OCI-LY3 (cell line): ENCODE measurements around the gene KDELR3.

Experiments
- H2AFZ ChIP-seq: fragments of 200-600, 300-600 bp; shearing (Covaris generic); 2 replicates; pipeline ENCODE4 v1.6.0; 2014; ENCODE audit warnings: antibody characterized with exemption, low read depth, low read length
- H3K27ac ChIP-seq: fragments of 200-600, 300-600 bp; sonication (generic); 2 replicates; pipeline ENCODE4 v1.5.1; 2014; ENCODE audit warnings: mild to moderate bottlenecking, low read length, moderate library complexity, mixed read lengths
- H3K27me3 ChIP-seq: fragments of 200-600, 300-600 bp; sonication (generic); 2 replicates; pipeline ENCODE4 v1.6.1; 2014; ENCODE audit warnings: low read depth, low read length, mixed read lengths
- H3K36me3 ChIP-seq: fragments of 200-600, 300-600 bp; sonication (generic); replicated peaks from 2 replicates; pipeline ENCODE3; 2014; ENCODE audit warnings: low read depth, low read length, mixed read lengths
- H3K4me1 ChIP-seq: fragments of 300-600, 200-600 bp; sonication (generic); 2 replicates; pipeline ENCODE4 v1.6.1; 2014; ENCODE audit warnings: low read length, mixed read lengths
- H3K4me2 ChIP-seq: fragments of 200-600, 300-600 bp; sonication (generic); 2 replicates; pipeline ENCODE4 v1.6.1; 2014; ENCODE audit warnings: low read length, mixed read lengths
- H3K4me3 ChIP-seq: fragments of 300-600, 200-600 bp; sonication (generic); 2 replicates; pipeline ENCODE4 v1.5.1; 2014; ENCODE audit warnings: antibody characterized with exemption, mild to moderate bottlenecking, low read length, moderate library complexity
- H3K79me2 ChIP-seq: fragments of 300-600, 200-600 bp; shearing (Covaris generic); 2 replicates; pipeline ENCODE4 v1.6.1; 2014; ENCODE audit warnings: mild to moderate bottlenecking, low read length, mixed read lengths
- H3K9ac ChIP-seq: fragments of 300-600, 200-600 bp; shearing (Covaris generic); 2 replicates; pipeline ENCODE4 v1.6.0; 2014; ENCODE audit warnings: mild to moderate bottlenecking, low read length, moderate library complexity
- H3K9me3 ChIP-seq: fragments of 200-600, 300-600 bp; shearing (Covaris generic); 2 replicates; pipeline ENCODE4 v1.6.1; 2014; ENCODE audit warnings: low read length, mixed read lengths; ENCODE audit not compliant: insufficient read depth
- H4K20me1 ChIP-seq: fragments of 200-600, 300-600 bp; sonication (generic); 2 replicates; pipeline ENCODE4 v1.6.1; 2016; ENCODE audit warnings: low read length, mixed read lengths; ENCODE audit not compliant: insufficient read depth
- EZH2phosphoT487 ChIP-seq: fragments of 200-600 bp; shearing (Covaris generic); IDR thresholded peaks from 2 replicates; pipeline ENCODE4 v1.6.1; 2018; ENCODE audit warnings: antibody characterized with exemption, mixed run types, low read depth
- TF ChIP-seq, protein P1 (sequence below): fragments of 200-600, 300-600 bp; sonication (generic); IDR thresholded peaks from 2 replicates; pipeline ENCODE4 v1.5.1; 2014; ENCODE audit warnings: antibody characterized with exemption, low read length, low read depth

The KDELR3 gene

DNA sequence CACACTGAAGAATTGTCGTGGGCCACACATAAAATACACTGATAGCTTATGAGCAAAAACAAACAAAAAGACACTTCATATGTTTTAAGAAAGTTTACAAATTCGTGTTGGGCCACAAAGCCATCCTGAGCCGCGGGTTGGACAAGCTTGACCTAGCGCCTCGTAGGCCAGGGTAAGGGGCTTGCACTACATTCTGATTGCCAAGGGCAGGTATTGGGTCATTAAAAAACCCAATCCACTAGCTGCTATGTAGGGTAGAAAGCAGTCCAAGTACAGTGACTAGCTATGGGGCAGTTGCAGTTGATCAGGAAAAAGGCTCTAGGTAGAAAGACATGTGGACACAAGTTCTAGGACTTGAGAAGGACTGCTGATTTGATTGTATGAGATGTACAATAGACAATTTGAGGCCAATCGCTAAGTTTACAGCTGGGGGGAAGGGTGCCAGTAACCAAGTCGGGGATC is 14.0 kb downstream of the KDELR3 start:
- TF ChIP-seq, protein P1, sequence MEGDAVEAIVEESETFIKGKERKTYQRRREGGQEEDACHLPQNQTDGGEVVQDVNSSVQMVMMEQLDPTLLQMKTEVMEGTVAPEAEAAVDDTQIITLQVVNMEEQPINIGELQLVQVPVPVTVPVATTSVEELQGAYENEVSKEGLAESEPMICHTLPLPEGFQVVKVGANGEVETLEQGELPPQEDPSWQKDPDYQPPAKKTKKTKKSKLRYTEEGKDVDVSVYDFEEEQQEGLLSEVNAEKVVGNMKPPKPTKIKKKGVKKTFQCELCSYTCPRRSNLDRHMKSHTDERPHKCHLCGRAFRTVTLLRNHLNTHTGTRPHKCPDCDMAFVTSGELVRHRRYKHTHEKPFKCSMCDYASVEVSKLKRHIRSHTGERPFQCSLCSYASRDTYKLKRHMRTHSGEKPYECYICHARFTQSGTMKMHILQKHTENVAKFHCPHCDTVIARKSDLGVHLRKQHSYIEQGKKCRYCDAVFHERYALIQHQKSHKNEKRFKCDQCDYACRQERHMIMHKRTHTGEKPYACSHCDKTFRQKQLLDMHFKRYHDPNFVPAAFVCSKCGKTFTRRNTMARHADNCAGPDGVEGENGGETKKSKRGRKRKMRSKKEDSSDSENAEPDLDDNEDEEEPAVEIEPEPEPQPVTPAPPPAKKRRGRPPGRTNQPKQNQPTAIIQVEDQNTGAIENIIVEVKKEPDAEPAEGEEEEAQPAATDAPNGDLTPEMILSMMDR, result no peak
- TF ChIP-seq EZH2phosphoT487, result no peak
- Histone ChIP-seq H2AFZ (no peak overlapping the region), H3K36me3 (peaks cover 64% of the 10 kb centered on the region), H3K27me3 (no peaks in the 10 kb centered on the region), H3K4me3 (no peak overlapping the region), H3K9me3 (no peaks in the 10 kb centered on the region), H3K4me1 (no peaks in the 10 kb centered on the region), H3K4me2 (no peak overlapping the region), H4K20me1 (peaks cover 36% of the 10 kb centered on the region; the same call in 1 of the 2 replicates), H3K79me2 (no peaks in the 10 kb centered on the region; the same call in 1 of the 2 replicates), H3K27ac (no peak overlapping the region), H3K9ac (no peak overlapping the region)

DNA sequence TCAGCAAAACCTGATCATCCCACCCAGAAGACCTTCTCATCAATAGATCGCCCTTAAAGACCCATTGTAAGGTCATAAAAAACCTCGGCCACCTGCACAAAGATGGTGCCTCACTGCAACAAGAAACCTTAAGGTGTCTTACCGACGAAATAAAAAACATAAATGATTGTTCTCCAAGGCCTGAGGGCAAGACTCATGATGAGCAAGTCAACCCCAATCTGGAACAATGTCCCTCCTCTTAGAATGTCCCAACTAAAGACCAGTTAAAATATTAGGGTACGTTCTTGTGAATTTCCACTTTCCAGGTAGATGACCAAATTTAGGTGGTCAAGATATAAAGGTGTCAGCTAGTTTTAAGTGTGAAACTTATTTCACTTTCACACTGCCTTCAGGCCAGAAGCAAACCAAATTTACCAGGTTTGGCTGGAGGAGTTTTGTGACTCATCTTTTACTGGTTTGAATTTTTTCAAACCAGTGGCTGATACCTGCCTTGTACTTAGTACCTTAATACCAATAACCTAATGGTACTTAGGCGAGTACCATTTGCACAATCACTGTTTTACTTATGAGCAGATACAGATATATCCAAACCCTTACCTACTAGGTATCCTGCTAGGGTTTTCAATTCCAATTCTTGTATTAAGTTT is 14.9 kb downstream of the KDELR3 start:
- Histone ChIP-seq H3K4me2 (no peak overlapping the region), H2AFZ (no peak overlapping the region), H3K4me3 (no peak overlapping the region), H3K9me3 (no peaks in the 10 kb centered on the region), H3K79me2 (peaks cover 1% of the 10 kb centered on the region; the same call in 1 of the 2 replicates), H3K9ac (no peak overlapping the region), H3K4me1 (no peaks in the 10 kb centered on the region), H3K27ac (no peak overlapping the region), H3K27me3 (no peaks in the 10 kb centered on the region), H4K20me1 (peaks cover 38% of the 10 kb centered on the region), H3K36me3 (peaks cover 68% of the 10 kb centered on the region)
- TF ChIP-seq EZH2phosphoT487, result no peak
- TF ChIP-seq, protein P1, result no peak

DNA sequence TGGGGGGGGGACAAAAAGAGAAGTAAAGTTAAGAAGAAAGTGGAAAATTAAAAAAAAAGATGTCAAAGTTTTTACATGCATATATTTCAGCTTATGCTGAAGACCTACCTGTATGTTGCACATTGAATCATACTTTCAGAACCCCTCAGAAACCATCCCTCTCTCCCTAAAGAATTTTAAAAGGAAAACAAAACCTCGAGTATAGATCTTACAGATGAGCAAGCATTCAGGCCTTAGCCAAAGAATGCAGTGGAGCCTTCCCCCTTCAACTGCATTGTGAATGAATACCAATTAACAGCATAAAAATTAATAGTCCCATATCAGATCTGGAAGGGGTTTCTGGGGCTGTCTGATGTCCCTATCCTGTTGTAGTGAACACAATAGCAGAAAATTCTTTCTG is 16.3 kb downstream of the KDELR3 start:
- Histone ChIP-seq H2AFZ (no peak overlapping the region), H3K27ac (no peak overlapping the region), H3K4me2 (no peak overlapping the region), H3K4me3 (no peak overlapping the region), H3K9me3 (no peaks in the 10 kb centered on the region), H3K4me1 (no peaks in the 10 kb centered on the region), H3K27me3 (no peaks in the 10 kb centered on the region), H3K36me3 (peaks cover 80% of the 10 kb centered on the region), H3K9ac (no peak overlapping the region), H3K79me2 (peaks cover 8% of the 10 kb centered on the region; the same call in 1 of the 2 replicates), H4K20me1 (peaks cover 50% of the 10 kb centered on the region)
- no peak for TF ChIP-seq EZH2phosphoT487
- TF ChIP-seq, protein P1, result no peak

DNA sequence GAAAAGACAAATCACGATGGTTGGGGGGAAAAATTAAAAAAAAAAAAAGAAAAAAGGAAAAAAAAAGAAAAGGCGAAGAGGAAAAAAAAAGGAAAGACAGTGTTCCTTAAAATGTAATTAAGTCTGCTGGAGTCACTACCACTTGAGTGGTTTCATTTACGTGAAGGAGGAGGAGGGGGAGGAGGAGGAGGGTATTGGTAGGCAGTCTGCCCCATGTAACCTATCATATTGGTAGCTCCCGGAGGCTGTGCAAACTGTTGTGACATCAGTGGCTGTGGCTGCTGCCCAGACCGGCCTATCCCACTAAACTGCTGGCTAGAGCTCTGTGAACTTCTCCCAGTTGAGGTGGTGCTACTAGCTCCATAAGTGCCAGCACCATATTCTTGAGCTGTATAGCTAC is 17.9 kb downstream of the KDELR3 start:
- Histone ChIP-seq H3K9ac (no peak overlapping the region), H3K27me3 (no peaks in the 10 kb centered on the region), H3K36me3 (peaks cover 90% of the 10 kb centered on the region)

More for the DNA sequence above, 17.9 kb downstream of the KDELR3 start:
- no peaks in the 10 kb centered on the region for H3K9me3 ChIP-seq
- no peak overlapping the region for H3K27ac ChIP-seq
- no peak for TF ChIP-seq EZH2phosphoT487
- TF ChIP-seq, protein P1, result no peak
- H4K20me1 ChIP-seq, result peaks cover 63% of the 10 kb centered on the region
- H3K4me3 ChIP-seq, result no peak overlapping the region
- peaks cover 20% of the 10 kb centered on the region for H3K79me2 ChIP-seq
- H2AFZ ChIP-seq, result no peak overlapping the region
- peaks cover 3% of the 10 kb centered on the region; the same call in 1 of the 2 replicates for H3K4me1 ChIP-seq
- no peak overlapping the region for H3K4me2 ChIP-seq
